Trophoblast cell (in vitro differentiated cells and primary cell): ENCODE measurements around the gene HTD2.
A peak's percentile ranks its signal among the peaks of the same experiment; 100 is the strongest.

Experiments
- DNase-seq, 2 donors: peaks; one replicate each; pipeline ENCODE4 v3.0.0-alpha.2; 2016
- H2AFZ ChIP-seq: 2 replicates; pipeline ENCODE4 v1.6.1; 2013; ENCODE audit warnings: low read length, moderate library complexity, mild to moderate bottlenecking; ENCODE audit not compliant: insufficient read depth, poor library complexity
- H2AK5ac ChIP-seq: 2 replicates; pipeline ENCODE4 v1.6.1; 2013; ENCODE audit warnings: mild to moderate bottlenecking, low read length
- H2BK120ac ChIP-seq: 2 replicates; pipeline ENCODE4 v1.6.1; 2013; ENCODE audit warnings: low read length, mild to moderate bottlenecking, moderate library complexity; ENCODE audit not compliant: insufficient read depth, poor library complexity
- H2BK12ac ChIP-seq: 2 replicates; pipeline ENCODE4 v1.6.1; 2013; ENCODE audit warnings: mild to moderate bottlenecking, low read length, moderate library complexity
- H2BK5ac ChIP-seq: 2 replicates; pipeline ENCODE4 v1.6.1; 2013; ENCODE audit warnings: low read length, low read depth, moderate library complexity, mild to moderate bottlenecking; ENCODE audit not compliant: poor library complexity
- H3K14ac ChIP-seq: 2 replicates; pipeline ENCODE4 v1.6.1; 2013; ENCODE audit warnings: mild to moderate bottlenecking, low read length
- H3K18ac ChIP-seq: 2 replicates; pipeline ENCODE4 v1.6.1; 2013; ENCODE audit warnings: mild to moderate bottlenecking, low read length
- H3K23ac ChIP-seq: 2 replicates; pipeline ENCODE4 v1.6.1; 2013; ENCODE audit warnings: low read length
- H3K27ac ChIP-seq: 2 replicates; pipeline ENCODE4 v1.5.1; 2013; ENCODE audit warnings: low read depth, mild to moderate bottlenecking, inconsistent platforms, low read length, moderate library complexity
- H3K27me3 ChIP-seq: 2 replicates; pipeline ENCODE4 v1.6.1; 2013; ENCODE audit warnings: inconsistent platforms, mild to moderate bottlenecking, low read length, moderate library complexity; ENCODE audit not compliant: insufficient read depth
- H3K36me3 ChIP-seq, 2 experiments: 1 replicate in 1 of 2; 2 replicates in 1 of 2; pipeline ENCODE4 v1.6.1; 2013; ENCODE audit warnings: low read length in 2 of 2, mild to moderate bottlenecking in 2 of 2, moderate library complexity in 1 of 2; ENCODE audit not compliant: insufficient read depth in 2 of 2, control insufficient read depth in 1 of 2
- H3K4ac ChIP-seq: 2 replicates; pipeline ENCODE4 v1.6.1; 2013; ENCODE audit warnings: low read depth, mild to moderate bottlenecking, low read length, moderate library complexity
- H3K4me1 ChIP-seq, 2 experiments: 1 replicate in 1 of 2; 2 replicates in 1 of 2; pipeline ENCODE4 v1.6.1; 2013; ENCODE audit warnings: low read length in 2 of 2, mild to moderate bottlenecking in 2 of 2, moderate library complexity in 1 of 2; ENCODE audit not compliant: insufficient read depth in 2 of 2, control insufficient read depth in 1 of 2
- H3K4me2 ChIP-seq: 2 replicates; pipeline ENCODE4 v1.6.1; 2013; ENCODE audit warnings: inconsistent platforms, mild to moderate bottlenecking, low read length, moderate library complexity
- H3K4me3 ChIP-seq: 2 replicates; pipeline ENCODE4 v1.5.1; 2013; ENCODE audit warnings: mild to moderate bottlenecking, low read depth, low read length, inconsistent platforms
- H3K79me1 ChIP-seq: one replicate; pipeline ENCODE4 v1.6.1; 2013; ENCODE audit warnings: low read length
- H3K79me2 ChIP-seq: 2 replicates; pipeline ENCODE4 v1.6.1; 2013; ENCODE audit warnings: low read length, mild to moderate bottlenecking; ENCODE audit not compliant: control insufficient read depth, insufficient read depth, poor library complexity
- H3K9ac ChIP-seq: 2 replicates; pipeline ENCODE4 v1.6.1; 2013; ENCODE audit warnings: mild to moderate bottlenecking, low read length
- H3K9me3 ChIP-seq: 2 replicates; pipeline ENCODE4 v1.6.1; 2013; ENCODE audit warnings: low read depth, mild to moderate bottlenecking, control low read depth, inconsistent platforms, low read length; ENCODE audit not compliant: insufficient read depth
- H4K12ac ChIP-seq: 2 replicates; pipeline ENCODE4 v1.6.1; 2013; ENCODE audit warnings: low read depth, mild to moderate bottlenecking, low read length, moderate library complexity
- H4K8ac ChIP-seq: 2 replicates; pipeline ENCODE4 v1.6.1; 2013; ENCODE audit warnings: low read depth, mild to moderate bottlenecking, low read length, moderate library complexity
- H4K91ac ChIP-seq: one replicate; pipeline ENCODE4 v1.6.1; 2013; ENCODE audit warnings: low read depth, mild to moderate bottlenecking, low read length, moderate library complexity
- whole genome bisulfite sequencing: extraction: QIAGEN DNeasy Blood & Tissue Kit; methylation state at CpG from one replicate; pipeline ENCODE4 v1.1.7; 2013; ENCODE audit warnings: missing lambda C conversion rate; ENCODE audit not compliant: insufficient read length, insufficient coverage; ENCODE audit errors: extremely low coverage; 5-methylcytosine and 5-hydroxymethylcytosine counted together

HTD2 gene

DNA sequence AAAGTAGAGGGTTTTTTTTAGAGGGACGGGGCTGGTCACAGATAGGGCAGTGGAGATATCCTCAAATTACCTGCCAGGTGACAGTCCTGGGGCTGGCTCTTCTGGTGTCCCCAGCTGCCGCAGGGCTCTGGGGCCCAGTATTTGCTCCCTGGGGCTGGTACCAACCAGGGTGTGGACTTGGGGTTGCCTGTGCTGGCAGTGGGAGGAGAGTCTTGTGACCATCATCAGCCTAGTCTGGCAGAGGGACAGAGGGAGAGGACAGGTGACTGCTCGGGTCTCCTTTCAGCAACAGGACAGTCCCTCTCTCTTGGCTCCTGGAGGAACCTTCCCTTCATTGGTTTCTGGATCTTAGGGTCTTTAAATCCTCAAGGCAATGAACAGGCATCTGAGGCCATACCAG, 8.1 kb upstream of the HTD2 start:
- no peak overlapping the region for H3K27ac ChIP-seq
- H3K9ac ChIP-seq: no peak overlapping the region
- no peak overlapping the region for H3K23ac ChIP-seq
- H3K9me3 ChIP-seq: no peaks in the 10 kb centered on the region
- DNase-seq: no peak
- H3K4me3 ChIP-seq: no peak overlapping the region
- H3K36me3 ChIP-seq: no peaks in the 10 kb centered on the region
- no peak overlapping the region for H2AK5ac ChIP-seq
- no peaks in the 10 kb centered on the region for H3K4me1 ChIP-seq
- H2AFZ ChIP-seq: no peak overlapping the region
- H2BK120ac ChIP-seq: no peak overlapping the region
- H3K27me3 ChIP-seq: no peaks in the 10 kb centered on the region
- H3K4ac ChIP-seq: no peak overlapping the region
- no peak overlapping the region for H3K18ac ChIP-seq
- H4K8ac ChIP-seq: no peak overlapping the region
- no peak overlapping the region for H4K12ac ChIP-seq
- H3K79me2 ChIP-seq: no peaks in the 10 kb centered on the region
- no peak overlapping the region for H3K4me2 ChIP-seq
- H2BK12ac ChIP-seq: no peak overlapping the region
- no CpG with 5 or more reads among the region's 3 CpGs for WGBS
- no peak overlapping the region for H3K14ac ChIP-seq
- H2BK5ac ChIP-seq: no peak overlapping the region
- H3K79me1 ChIP-seq: no peaks in the 10 kb centered on the region
- no peak overlapping the region for H4K91ac ChIP-seq

DNA sequence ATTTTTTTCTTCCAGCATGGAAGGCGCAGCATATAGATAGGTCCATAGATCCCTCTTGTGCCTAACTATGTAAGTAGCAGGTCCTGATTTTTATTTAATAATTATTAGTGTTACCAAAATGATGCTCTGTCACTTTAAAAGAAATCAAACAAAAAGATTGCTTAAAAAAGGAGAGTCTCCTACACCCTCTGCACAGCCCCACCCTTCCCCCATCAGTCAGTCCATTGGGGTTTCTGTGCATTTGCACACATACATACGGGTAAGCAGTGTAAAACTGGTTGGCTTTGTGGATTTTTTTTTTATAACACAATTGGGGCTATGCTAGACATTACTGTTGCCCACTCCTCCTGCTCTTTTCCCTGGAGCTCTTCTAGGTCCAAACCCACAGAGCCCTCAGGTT, 7.2 kb upstream of the HTD2 start:
- no peak overlapping the region for H3K4ac ChIP-seq
- no peaks in the 10 kb centered on the region for H3K36me3 ChIP-seq
- H3K4me3 ChIP-seq: no peak overlapping the region
- no peak overlapping the region for H4K12ac ChIP-seq
- no peak overlapping the region for H3K23ac ChIP-seq
- H3K9ac ChIP-seq: no peak overlapping the region
- H4K8ac ChIP-seq: no peak overlapping the region
- H3K79me2 ChIP-seq: no peaks in the 10 kb centered on the region
- no peak overlapping the region for H2AFZ ChIP-seq
- no peak overlapping the region for H2BK5ac ChIP-seq
- H2BK120ac ChIP-seq: no peak overlapping the region
- no peak for DNase-seq
- H3K79me1 ChIP-seq: no peaks in the 10 kb centered on the region
- no peak overlapping the region for H3K18ac ChIP-seq
- no peaks in the 10 kb centered on the region for H3K27me3 ChIP-seq
- no peak overlapping the region for H2AK5ac ChIP-seq
- WGBS: no CpG with 5 or more reads among the region's 2 CpGs
- H3K4me2 ChIP-seq: no peak overlapping the region
- H3K14ac ChIP-seq: no peak overlapping the region
- H3K4me1 ChIP-seq: no peaks in the 10 kb centered on the region
- no peak overlapping the region for H3K27ac ChIP-seq
- no peaks in the 10 kb centered on the region for H3K9me3 ChIP-seq
- no peak overlapping the region for H2BK12ac ChIP-seq
- no peak overlapping the region for H4K91ac ChIP-seq

DNA sequence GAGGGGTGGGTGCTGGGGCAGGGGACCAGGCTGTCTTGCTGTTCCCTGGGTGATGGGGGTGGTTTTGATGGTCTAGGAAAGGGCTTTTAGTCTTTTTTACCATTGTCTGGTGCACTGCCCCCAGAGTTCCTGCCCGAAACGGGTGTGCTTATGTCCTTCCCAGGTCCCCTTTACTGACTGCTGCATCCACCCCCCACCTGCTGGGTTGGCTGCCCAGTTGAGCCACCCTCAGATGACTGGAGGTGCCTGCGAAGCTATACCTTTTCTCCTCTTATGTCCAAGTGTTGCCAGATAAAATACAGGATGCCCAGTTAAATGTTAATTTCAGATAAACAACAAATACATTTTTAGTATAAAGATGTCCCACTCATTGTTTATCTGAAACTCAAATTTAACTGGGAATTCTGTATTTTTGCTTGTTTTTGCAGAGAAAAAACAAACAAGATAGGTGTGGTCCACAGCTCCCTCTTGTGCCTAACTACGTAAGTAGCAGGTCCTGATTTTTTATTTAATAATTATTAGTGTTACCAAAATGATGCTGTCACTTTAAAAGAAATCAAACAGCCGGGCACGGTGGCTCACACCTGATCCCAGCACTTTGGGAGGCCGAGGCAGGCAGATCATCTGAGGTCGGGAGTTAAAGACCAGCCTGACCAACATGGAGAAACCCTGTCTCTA, 6.3 kb upstream of the HTD2 start:
- no peak overlapping the region for H3K9ac ChIP-seq
- H3K36me3 ChIP-seq: no peaks in the 10 kb centered on the region
- H2BK12ac ChIP-seq: no peak overlapping the region
- no peaks in the 10 kb centered on the region for H3K27me3 ChIP-seq
- no peak overlapping the region for H2AFZ ChIP-seq
- no CpG with 5 or more reads among the region's 8 CpGs for WGBS
- H4K12ac ChIP-seq: no peak overlapping the region
- H3K9me3 ChIP-seq: no peaks in the 10 kb centered on the region
- no peaks in the 10 kb centered on the region for H3K79me1 ChIP-seq
- H2BK120ac ChIP-seq: no peak overlapping the region
- H4K91ac ChIP-seq: no peak overlapping the region
- no peak overlapping the region for H2AK5ac ChIP-seq
- H3K27ac ChIP-seq: no peak overlapping the region
- no peak overlapping the region for H4K8ac ChIP-seq
- H2BK5ac ChIP-seq: no peak overlapping the region
- DNase-seq: peak in 1 of 2 donors; percentile 70
- no peak overlapping the region for H3K4me2 ChIP-seq
- H3K4ac ChIP-seq: no peak overlapping the region
- no peaks in the 10 kb centered on the region for H3K4me1 ChIP-seq
- H3K79me2 ChIP-seq: no peaks in the 10 kb centered on the region
- no peak overlapping the region for H3K4me3 ChIP-seq
- no peak overlapping the region for H3K14ac ChIP-seq
- H3K23ac ChIP-seq: no peak overlapping the region
- no peak overlapping the region for H3K18ac ChIP-seq

DNA sequence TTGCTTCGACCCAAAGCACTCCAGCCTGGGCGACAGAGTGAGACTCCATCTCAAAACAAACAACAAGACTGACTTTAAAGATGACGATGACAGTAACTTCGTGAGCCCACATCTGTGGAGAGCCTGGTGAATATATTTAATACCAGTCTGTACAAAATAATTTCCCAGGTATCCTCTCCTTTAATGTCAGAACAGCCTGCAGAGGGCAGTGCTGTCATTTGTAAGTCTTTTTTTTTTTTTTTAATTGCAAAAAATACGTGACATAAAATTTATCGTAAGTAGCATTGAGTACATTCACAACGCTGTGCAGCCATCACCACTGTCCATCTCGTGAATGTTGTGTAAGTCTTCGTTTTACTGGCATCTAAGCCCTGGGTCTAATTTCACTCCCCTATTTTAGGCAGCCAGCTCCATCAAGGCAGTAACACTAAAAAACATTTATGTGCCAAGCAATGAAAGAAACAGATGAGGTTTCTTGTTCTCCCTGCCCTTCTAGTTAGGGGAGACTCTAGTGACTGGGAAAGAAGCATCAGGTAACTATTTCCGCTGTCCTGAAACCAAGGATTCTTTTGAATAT, 1.4 kb downstream of the HTD2 start:
- peak overlapping the region; percentile 82 for H3K4me2 ChIP-seq
- H4K12ac ChIP-seq: peak overlapping the region; percentile 51
- H2BK12ac ChIP-seq: no peak overlapping the region
- H2AK5ac ChIP-seq: no peak overlapping the region
- H3K4me3 ChIP-seq: no peak overlapping the region
- no peak overlapping the region for H4K91ac ChIP-seq
- H3K27me3 ChIP-seq: no peaks in the 10 kb centered on the region
- H2AFZ ChIP-seq: no peak overlapping the region
- H3K27ac ChIP-seq: no peak overlapping the region
- peak overlapping the region; percentile 94 for H3K4ac ChIP-seq
- DNase-seq: peak; percentile 4 to 75
- peaks cover 4% of the 10 kb centered on the region for H3K79me1 ChIP-seq
- peaks cover 17 to 23% of the 10 kb centered on the region in 2 experiments for H3K36me3 ChIP-seq
- H3K23ac ChIP-seq: no peak overlapping the region
- H2BK5ac ChIP-seq: no peak overlapping the region
- no peak overlapping the region for H3K14ac ChIP-seq
- H3K4me1 ChIP-seq: peaks cover 3 to 6% of the 10 kb centered on the region in 2 experiments
- WGBS: no CpG with 5 or more reads among the region's 10 CpGs
- H4K8ac ChIP-seq: no peak overlapping the region
- H3K18ac ChIP-seq: no peak overlapping the region
- H2BK120ac ChIP-seq: no peak overlapping the region
- H3K79me2 ChIP-seq: peaks cover 10% of the 10 kb centered on the region
- no peak overlapping the region for H3K9ac ChIP-seq
- H3K9me3 ChIP-seq: no peaks in the 10 kb centered on the region
